Right atrium auricular region (tissue), 2 donors: ENCODE results near the gene GOLM1. TPM values are rescaled to one million over a fixed set of nuclear protein-coding genes. Genes with fewer than 3 reads are reported as not detected.

Experiments used
- DNase-seq: peaks from one replicate; pipeline ENCODE4 v3.0.0-alpha.2; 2019; ENCODE audit warnings: low spot score
- H3K27ac ChIP-seq, 2 donors: fragments of 200-600 bp; sonication (generic); 1 replicate in 1 of 2; 2 replicates in 1 of 2; pipeline ENCODE4 v1.5.1; 2016 to 2019
- H3K27me3 ChIP-seq, 2 donors: fragments of 200-600 bp; sonication (generic); one replicate each; pipeline versions ENCODE4 v1.5.1 to v1.6.0; 2017 to 2019
- H3K36me3 ChIP-seq: fragments of 200-600 bp; sonication (generic); one replicate; pipeline ENCODE4 v1.5.1; 2016
- H3K4me1 ChIP-seq, 2 donors: fragments of 200-600 bp; sonication (generic); one replicate each; pipeline versions ENCODE4 v1.5.1 to v1.6.0; 2017 to 2019
- H3K4me3 ChIP-seq, 2 donors: fragments of 200-600 bp; sonication (generic); 1 replicate in 1 of 2; 2 replicates in 1 of 2; pipeline ENCODE4 v1.5.1; 2017 to 2019; ENCODE audit warnings: mild to moderate bottlenecking in 1 of 2, moderate library complexity in 1 of 2
- H3K9me3 ChIP-seq, 2 donors: fragments of 200-600 bp; sonication (generic); one replicate each; pipeline ENCODE4 v1.5.1; 2019
- CTCF ChIP-seq, 2 donors: fragments of 200-600 bp; sonication (generic); IDR thresholded peaks; one replicate each; pipeline ENCODE4 v1.5.1; 2019; ENCODE audit warnings: antibody characterized with exemption in 2 of 2
- total RNA-seq, 2 donors: library from RNA; depleted of rRNA; stranded (reverse); fragments of >200 nt; gene quantifications; one replicate each; pipeline ENCODE4 v1.1.0, GENCODE V29; 2016

GOLM1 gene
- total RNA-seq, 2 donors from 2014 or later = 4.9 to 12.4 TPM

- H3K9me3 ChIP-seq = no peaks in the 10 kb centered on the region
- no peak overlapping the region for H3K4me3 ChIP-seq
- no peak for TF ChIP-seq CTCF (IDR thresholded peaks at IDR 0.05)
- no peak for DNase-seq
- H3K36me3 ChIP-seq = no peaks in the 10 kb centered on the region
- peaks cover 0 to 12% of the 10 kb centered on the region in 2 donors for H3K4me1 ChIP-seq
- no peaks in the 10 kb centered on the region for H3K27me3 ChIP-seq
- no peak overlapping the region for H3K27ac ChIP-seq
Measured at GRCh38 chr9:86097510-86098224, 1.7 kb downstream of the GOLM1 start.

GRCh38 chr9:86096386-86096785 lies 3.0 kb downstream of the GOLM1 start:
- H3K4me3 ChIP-seq = no peak overlapping the region
- no peak overlapping the region for H3K27ac ChIP-seq
- no peaks in the 10 kb centered on the region for H3K27me3 ChIP-seq
- H3K9me3 ChIP-seq = no peaks in the 10 kb centered on the region
- peaks cover 0 to 12% of the 10 kb centered on the region in 2 donors for H3K4me1 ChIP-seq
- no peak for TF ChIP-seq CTCF (IDR thresholded peaks at IDR 0.05)
- DNase-seq = no peak
- H3K36me3 ChIP-seq = no peaks in the 10 kb centered on the region

- no peak for TF ChIP-seq CTCF (IDR thresholded peaks at IDR 0.05)
Measured at GRCh38 chr9:86093788-86094555, 5.4 kb downstream of the GOLM1 start.

GRCh38 chr9:86091477-86091876 lies 7.9 kb downstream of the GOLM1 start:
- no peaks in the 10 kb centered on the region for H3K36me3 ChIP-seq
- TF ChIP-seq CTCF (IDR thresholded peaks at IDR 0.05) = no peak
- H3K27ac ChIP-seq = no peak overlapping the region
- H3K9me3 ChIP-seq = no peaks in the 10 kb centered on the region
- DNase-seq = no peak
- H3K4me1 ChIP-seq = no peaks in the 10 kb centered on the region
- H3K4me3 ChIP-seq = no peak overlapping the region
- no peaks in the 10 kb centered on the region for H3K27me3 ChIP-seq

More at GRCh38 chr9:86093788-86094555, 5.4 kb downstream of the GOLM1 start:
- Histone ChIP-seq H3K36me3 (no peaks in the 10 kb centered on the region), H3K27me3 (no peaks in the 10 kb centered on the region), H3K4me1 (peaks cover 0 to 12% of the 10 kb centered on the region in 2 donors), H3K4me3 (no peak overlapping the region), H3K9me3 (no peaks in the 10 kb centered on the region), H3K27ac (no peak overlapping the region)
- no peak for DNase-seq

GRCh38 chr9:86082870-86083269 lies 16.5 kb downstream of the GOLM1 start:
- H3K27ac ChIP-seq = no peak overlapping the region
- TF ChIP-seq CTCF (IDR thresholded peaks at IDR 0.05) = no peak
- H3K36me3 ChIP-seq = no peaks in the 10 kb centered on the region
- H3K4me3 ChIP-seq = no peak overlapping the region
- no peaks in the 10 kb centered on the region for H3K9me3 ChIP-seq
- DNase-seq = no peak
- no peaks in the 10 kb centered on the region for H3K27me3 ChIP-seq
- no peaks in the 10 kb centered on the region for H3K4me1 ChIP-seq
